22Rv1 (cell line): ENCODE data around the gene KCNS3.

Experiments used
- CTCF ChIP-seq: fragments of 450-650 bp; IDR thresholded peaks from 2 replicates; pipeline ENCODE4 v1.5.1; 2017; ENCODE audit warnings: mild to moderate bottlenecking
- ZFX ChIP-seq: fragments of 450-650 bp; IDR thresholded peaks from 2 replicates; pipeline ENCODE4 v1.6.1; 2017; ENCODE audit warnings: antibody characterized with exemption, borderline replicate concordance

DNA sequence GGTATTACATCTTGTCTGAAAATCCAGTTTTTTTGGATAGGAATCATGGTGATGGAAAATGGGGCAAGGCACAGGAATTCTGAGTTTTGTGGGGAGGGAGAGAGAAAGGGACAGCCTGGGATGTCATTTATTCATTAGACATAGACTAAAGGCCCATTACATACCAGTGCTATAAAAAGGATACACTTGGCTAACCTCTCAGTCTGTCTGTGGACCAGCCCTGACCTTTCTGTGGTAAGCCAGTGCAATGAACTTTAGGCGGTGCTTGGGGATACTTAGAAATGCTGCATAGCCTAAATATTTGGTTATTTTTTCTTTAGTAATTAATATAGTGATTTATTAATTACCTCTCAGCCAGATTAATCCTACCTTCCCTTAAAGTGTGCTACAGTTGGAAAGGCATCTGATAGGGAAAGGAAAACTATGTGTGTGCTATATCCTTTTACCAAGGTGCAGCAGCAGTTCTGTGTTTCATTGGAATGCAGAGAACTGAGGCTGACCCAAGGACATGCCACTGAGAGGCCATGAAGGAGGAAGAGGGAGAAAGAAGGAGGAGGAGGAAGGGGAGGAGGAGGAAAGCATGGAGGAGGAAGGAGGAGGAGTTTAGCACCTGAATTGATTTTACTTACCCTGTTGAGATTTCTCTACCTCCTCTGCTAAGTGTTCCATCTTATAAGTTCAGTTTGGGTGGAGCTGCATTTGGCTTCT lies 37.5 kb downstream of the KCNS3 start:
- no peak for TF ChIP-seq CTCF
- no peak for TF ChIP-seq ZFX
